ENCODE measurements around the gene RSF1.

DNA sequence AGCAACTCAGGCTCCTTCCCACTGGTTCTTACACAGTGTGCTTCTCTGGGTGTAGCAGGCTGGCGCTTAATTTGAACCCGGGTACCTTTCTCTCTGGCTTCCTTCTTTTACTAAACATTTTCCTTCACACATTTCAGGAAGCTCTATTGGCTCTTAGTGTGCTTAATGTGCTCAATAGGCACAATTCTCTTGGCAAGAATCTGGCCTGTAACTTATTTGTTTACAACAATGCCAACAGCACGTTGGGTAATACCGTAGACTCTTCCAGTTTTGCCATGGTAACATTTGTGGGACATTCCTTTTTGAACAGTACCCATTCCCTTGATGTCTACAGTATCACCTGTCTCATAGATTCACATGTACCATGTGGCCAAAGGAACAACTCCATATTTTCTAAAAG is 48.2 kb upstream of the RSF1 start:
- TF ChIP-seq, protein P1, sequence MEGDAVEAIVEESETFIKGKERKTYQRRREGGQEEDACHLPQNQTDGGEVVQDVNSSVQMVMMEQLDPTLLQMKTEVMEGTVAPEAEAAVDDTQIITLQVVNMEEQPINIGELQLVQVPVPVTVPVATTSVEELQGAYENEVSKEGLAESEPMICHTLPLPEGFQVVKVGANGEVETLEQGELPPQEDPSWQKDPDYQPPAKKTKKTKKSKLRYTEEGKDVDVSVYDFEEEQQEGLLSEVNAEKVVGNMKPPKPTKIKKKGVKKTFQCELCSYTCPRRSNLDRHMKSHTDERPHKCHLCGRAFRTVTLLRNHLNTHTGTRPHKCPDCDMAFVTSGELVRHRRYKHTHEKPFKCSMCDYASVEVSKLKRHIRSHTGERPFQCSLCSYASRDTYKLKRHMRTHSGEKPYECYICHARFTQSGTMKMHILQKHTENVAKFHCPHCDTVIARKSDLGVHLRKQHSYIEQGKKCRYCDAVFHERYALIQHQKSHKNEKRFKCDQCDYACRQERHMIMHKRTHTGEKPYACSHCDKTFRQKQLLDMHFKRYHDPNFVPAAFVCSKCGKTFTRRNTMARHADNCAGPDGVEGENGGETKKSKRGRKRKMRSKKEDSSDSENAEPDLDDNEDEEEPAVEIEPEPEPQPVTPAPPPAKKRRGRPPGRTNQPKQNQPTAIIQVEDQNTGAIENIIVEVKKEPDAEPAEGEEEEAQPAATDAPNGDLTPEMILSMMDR (IDR thresholded peaks at IDR 0.05): no peak
- TF ChIP-seq POLR2AphosphoS5 (IDR thresholded peaks at IDR 0.05; ENCODE audit: low read depth, low read length) (no peak), SIN3A (IDR thresholded peaks at IDR 0.05; ENCODE audit: borderline replicate concordance, insufficient read depth, low read depth, low read length) (no peak)

All from Panc1 (cell line).